ENCODE data around the gene MYO1D.
"Not testable (repeated sequence)": the region's sequence is repeated elsewhere in the genome, so short reads cannot be mapped to it uniquely, and the experiment has no call there.

MYO1D gene

GRCh38 chr17:32769846-32770245 is 107.1 kb downstream of the MYO1D start:
- DNase-seq = no peak

- peak; percentile 56 to 58 for DNase-seq
Observed at GRCh38 chr17:32763855-32764439, 113.0 kb downstream of the MYO1D start.

GRCh38 chr17:32759476-32759875 is 117.4 kb downstream of the MYO1D start:
- DNase-seq = no peak

- no peak for DNase-seq
Observed at GRCh38 chr17:32757963-32758362, 119.0 kb downstream of the MYO1D start.

GRCh38 chr17:32756696-32757095 is 120.2 kb downstream of the MYO1D start:
- no peak for DNase-seq

- DNase-seq = peak; percentile 86 to 89
Observed at GRCh38 chr17:32755045-32755805, 121.7 kb downstream of the MYO1D start.

GRCh38 chr17:32752934-32753333 is 124.0 kb downstream of the MYO1D start:
- no peak for DNase-seq

GRCh38 chr17:32747856-32748255 is 129.1 kb downstream of the MYO1D start:
- DNase-seq = no peak

GRCh38 chr17:32746698-32747097 is 130.2 kb downstream of the MYO1D start:
- DNase-seq = peak; percentile 58 to 78

GRCh38 chr17:32746280-32746679 is 130.6 kb downstream of the MYO1D start:
- no peak for DNase-seq

GRCh38 chr17:32742681-32743538 is 134.0 kb downstream of the MYO1D start:
- peak; percentile 29 to 32 for DNase-seq

- DNase-seq = no peak
Observed at GRCh38 chr17:32741381-32741780, 135.5 kb downstream of the MYO1D start.

GRCh38 chr17:32739722-32740121 is 137.2 kb downstream of the MYO1D start:
- no peak for DNase-seq

GRCh38 chr17:32739151-32739550 is 137.8 kb downstream of the MYO1D start:
- DNase-seq = not testable (repeated sequence)

GRCh38 chr17:32733401-32733800 is 143.5 kb downstream of the MYO1D start:
- DNase-seq = no peak

GRCh38 chr17:32732900-32733299 is 144.0 kb downstream of the MYO1D start:
- no peak for DNase-seq

GRCh38 chr17:32732296-32732642 is 144.7 kb downstream of the MYO1D start:
- no peak for DNase-seq

- no peak for DNase-seq
Observed at GRCh38 chr17:32731556-32732295, 145.2 kb downstream of the MYO1D start.

GRCh38 chr17:32727681-32728080 is 149.2 kb downstream of the MYO1D start:
- DNase-seq = no peak

- DNase-seq = no peak
Observed at GRCh38 chr17:32725697-32726096, 151.2 kb downstream of the MYO1D start.

GRCh38 chr17:32723310-32723955 is 153.5 kb downstream of the MYO1D start:
- no peak for DNase-seq

- no peak for DNase-seq
Observed at GRCh38 chr17:32722733-32723132, 154.2 kb downstream of the MYO1D start.

- no peak for DNase-seq
Observed at GRCh38 chr17:32720671-32721070, 156.3 kb downstream of the MYO1D start.
